Left lung (tissue), 10 donors: ENCODE measurements around the gene GRID1. TPM values are rescaled to one million over a fixed set of nuclear protein-coding genes. Genes with fewer than 3 reads are reported as not detected.

ENCODE experiments used
- ATAC-seq: fragments of 200-7000 bp; cut with Tn5 transposase; one replicate; pipeline ENCODE4 v1.9.1; 2020; ENCODE audit warnings: moderate library complexity
- DNase-seq, 4 donors: peaks; one replicate each; pipeline ENCODE4 v3.0.0-alpha.2; 2013 to 2020
- H3K27ac ChIP-seq, 2 donors: fragments of 200-600 bp; sonication (generic) in 1 of 2; one replicate each; pipeline versions ENCODE4 v1.5.0 to v1.8.0; 2020 to 2021
- H3K27me3 ChIP-seq, 2 donors: fragments of 200-600 bp; sonication (generic) in 1 of 2; one replicate each; pipeline versions ENCODE4 v1.5.0 to v1.8.0; 2020 to 2021
- H3K36me3 ChIP-seq, 2 donors: fragments of 200-600 bp; sonication (generic) in 1 of 2; one replicate each; pipeline versions ENCODE4 v1.5.0 to v1.8.0; 2020 to 2021
- H3K4me1 ChIP-seq, 2 donors: fragments of 200-600 bp; one replicate each; pipeline ENCODE4 v1.8.0; 2021
- H3K4me3 ChIP-seq, 2 donors: fragments of 200-600 bp; sonication (generic) in 1 of 2; one replicate each; pipeline versions ENCODE4 v1.5.0 to v1.8.0; 2020 to 2021; ENCODE audit warnings: mild to moderate bottlenecking in 1 of 2
- H3K9me3 ChIP-seq, 2 donors: fragments of 200-600 bp; sonication (generic) in 1 of 2; one replicate each; pipeline versions ENCODE4 v1.5.0 to v1.8.0; 2020 to 2021
- intact Hi-C, 2 donors: fragments of 100-400 bp; cut with DNase I; formaldehyde crosslinking; loops; one replicate each; pipeline versions ENCODE4 v1.11.2 to v1.14.2; 2022
- polyA plus RNA-seq, 6 donors: library from polyadenylated mRNA; unstranded; fragments of 120-200 nt; gene quantifications; one replicate each; pipeline ENCODE4 v1.2.1, GENCODE V29; 2013; ENCODE audit not compliant: insufficient read length in 6 of 6
- total RNA-seq, 2 donors: library from RNA; stranded (reverse); fragmentation: NEBNext Ultra II Directional; extraction: Animal tissue kit (Norgen Biotek cat#: 25700); gene quantifications; one replicate each; pipeline ENCODE4 v1.2.1, GENCODE V29; 2021
- TF ChIP-seq, protein P1 (sequence below), 2 donors: fragments of 200-600 bp; sonication (generic) in 1 of 2; IDR thresholded peaks; one replicate each; pipeline versions ENCODE4 v1.5.0 to v1.8.0; 2021; ENCODE audit warnings: antibody characterized with exemption in 2 of 2
- donor health status: DM: no; HTN: yes; CAD: no.
- donor health status: DM: no; HTN: no; CAD: no.

Gene GRID1
- total and polyA plus RNA-seq, 8 donors, result 0.81 to 2.6 (median 1.2) TPM

DNA sequence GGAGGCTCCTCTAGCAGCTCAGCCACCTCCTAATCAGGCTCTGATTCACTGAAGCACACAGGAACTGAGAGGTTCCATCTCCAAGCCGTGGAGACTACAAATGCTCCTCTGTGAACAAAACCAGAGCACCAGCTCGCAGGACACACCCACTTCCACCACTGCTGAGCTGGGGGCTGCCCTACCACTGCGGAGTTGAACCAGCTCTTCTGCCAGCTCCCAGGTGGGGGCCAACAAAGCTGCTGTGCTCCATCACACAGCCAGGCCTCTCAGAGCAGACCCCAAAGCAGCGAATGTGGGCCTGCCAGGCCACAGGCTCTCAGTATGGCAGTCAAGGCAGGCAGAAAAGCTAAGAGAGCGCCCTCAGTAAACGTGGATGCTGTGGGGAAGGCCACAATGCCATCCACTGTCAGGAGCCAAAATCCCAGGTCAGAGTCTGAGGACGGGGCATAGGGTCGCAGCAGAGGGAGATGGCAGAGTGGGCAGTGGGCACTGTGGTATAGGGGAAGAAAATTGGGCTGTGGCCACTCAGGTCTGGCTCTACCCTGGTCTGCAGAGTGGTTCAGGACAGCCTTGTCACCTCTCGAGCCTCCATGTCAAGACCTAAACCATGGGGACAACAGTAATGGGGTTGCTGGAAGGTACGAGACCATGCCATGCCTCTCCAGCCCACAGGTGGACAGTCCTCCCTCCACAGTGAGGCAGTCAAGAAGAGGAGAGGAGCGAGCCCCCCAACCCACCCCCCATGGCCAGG is 82.1 kb downstream of the GRID1 start:
- TF ChIP-seq, protein P1, sequence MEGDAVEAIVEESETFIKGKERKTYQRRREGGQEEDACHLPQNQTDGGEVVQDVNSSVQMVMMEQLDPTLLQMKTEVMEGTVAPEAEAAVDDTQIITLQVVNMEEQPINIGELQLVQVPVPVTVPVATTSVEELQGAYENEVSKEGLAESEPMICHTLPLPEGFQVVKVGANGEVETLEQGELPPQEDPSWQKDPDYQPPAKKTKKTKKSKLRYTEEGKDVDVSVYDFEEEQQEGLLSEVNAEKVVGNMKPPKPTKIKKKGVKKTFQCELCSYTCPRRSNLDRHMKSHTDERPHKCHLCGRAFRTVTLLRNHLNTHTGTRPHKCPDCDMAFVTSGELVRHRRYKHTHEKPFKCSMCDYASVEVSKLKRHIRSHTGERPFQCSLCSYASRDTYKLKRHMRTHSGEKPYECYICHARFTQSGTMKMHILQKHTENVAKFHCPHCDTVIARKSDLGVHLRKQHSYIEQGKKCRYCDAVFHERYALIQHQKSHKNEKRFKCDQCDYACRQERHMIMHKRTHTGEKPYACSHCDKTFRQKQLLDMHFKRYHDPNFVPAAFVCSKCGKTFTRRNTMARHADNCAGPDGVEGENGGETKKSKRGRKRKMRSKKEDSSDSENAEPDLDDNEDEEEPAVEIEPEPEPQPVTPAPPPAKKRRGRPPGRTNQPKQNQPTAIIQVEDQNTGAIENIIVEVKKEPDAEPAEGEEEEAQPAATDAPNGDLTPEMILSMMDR (IDR thresholded peaks at IDR 0.05), result no peak
- no peak overlapping the region for H3K27ac ChIP-seq
- intact Hi-C loops, result no loop called here
- ATAC-seq (no peak), DNase-seq (no peak)
- H3K27me3 ChIP-seq, result no peaks in the 10 kb centered on the region
- no peaks in the 10 kb centered on the region for H3K36me3 ChIP-seq
- H3K4me3 ChIP-seq, result no peak overlapping the region
- no peaks in the 10 kb centered on the region for H3K4me1 ChIP-seq
- peaks cover 0 to 9% of the 10 kb centered on the region in 2 donors for H3K9me3 ChIP-seq

DNA sequence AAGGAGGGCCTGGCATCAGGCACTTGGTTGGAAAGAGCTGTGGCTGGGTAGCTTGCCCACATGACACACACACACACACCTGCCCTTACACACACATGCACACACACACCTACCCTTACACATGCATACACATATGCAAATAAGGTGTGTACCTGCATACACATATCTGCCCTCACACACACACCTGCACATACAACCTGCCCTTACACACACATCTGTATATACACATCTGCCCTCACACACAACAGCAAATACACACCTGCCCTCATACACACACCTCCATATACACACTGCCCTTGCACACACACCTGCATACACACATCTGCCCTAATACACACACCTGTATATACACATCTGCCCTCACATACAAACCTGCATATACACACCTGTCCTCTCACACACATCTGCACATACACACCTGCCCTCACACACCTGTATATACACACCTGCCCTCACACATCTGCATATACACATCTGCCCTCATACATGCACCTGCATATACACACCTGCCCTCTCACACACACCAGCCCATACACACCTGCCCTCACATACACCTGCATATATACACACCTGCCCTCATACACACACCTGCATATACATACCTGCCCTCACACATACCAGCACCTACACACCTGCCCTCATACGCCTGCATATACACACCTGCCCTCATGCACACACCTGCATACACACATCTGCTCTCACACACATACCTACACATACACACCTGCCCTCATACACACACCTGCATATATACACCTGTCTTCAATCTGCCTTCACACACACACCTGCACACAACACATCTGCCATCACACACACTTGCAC is 82.9 kb downstream of the GRID1 start:
- no peak for DNase-seq
- TF ChIP-seq, protein P1 (IDR thresholded peaks at IDR 0.05), result no peak

DNA sequence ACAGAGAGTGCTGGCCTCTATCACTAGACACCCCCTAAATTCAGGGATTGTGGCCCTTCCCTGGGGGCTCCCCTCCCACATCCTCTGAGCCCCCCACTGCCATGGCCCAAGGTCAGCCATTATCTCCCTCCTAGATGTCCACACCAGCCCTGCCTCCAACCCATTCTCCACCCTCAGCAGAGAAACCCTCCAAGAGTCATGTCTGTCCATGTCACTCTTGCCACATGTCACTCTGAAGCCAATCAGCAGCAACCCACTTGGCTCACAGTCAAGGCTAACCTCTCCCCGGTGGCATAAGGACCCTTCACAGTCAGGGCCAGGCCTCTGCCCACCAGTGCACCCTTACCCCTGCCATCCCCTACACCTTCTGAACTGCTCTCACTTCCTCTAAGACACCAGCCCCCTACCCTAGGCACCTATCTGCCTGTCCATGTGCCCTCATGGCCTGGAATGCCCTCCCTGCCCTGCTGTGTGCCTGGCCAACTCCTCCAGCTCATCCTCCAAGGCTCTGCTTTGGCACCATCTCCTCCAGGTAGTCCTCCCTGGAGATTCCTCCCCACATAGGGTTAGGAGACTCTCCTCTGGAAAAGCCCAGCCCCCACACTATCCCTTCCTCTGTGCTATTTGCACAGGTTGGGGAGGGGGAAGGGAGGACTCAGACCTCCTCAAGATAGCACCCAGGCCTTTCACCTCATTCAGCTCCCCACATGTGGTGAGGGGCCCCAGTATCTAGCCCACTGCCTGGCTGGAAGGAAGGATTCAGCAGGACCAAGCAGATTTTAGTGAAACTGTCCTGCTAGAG is 83.7 kb downstream of the GRID1 start:
- intact Hi-C loops, result no loop called here
- TF ChIP-seq, protein P1 (IDR thresholded peaks at IDR 0.05), result no peak
- H3K4me3 ChIP-seq, result no peak overlapping the region
- H3K36me3 ChIP-seq, result no peaks in the 10 kb centered on the region
- no peaks in the 10 kb centered on the region for H3K27me3 ChIP-seq
- DNase-seq, result no peak
- no peak overlapping the region for H3K27ac ChIP-seq
- ATAC-seq, result no peak
- no peaks in the 10 kb centered on the region for H3K4me1 ChIP-seq
- H3K9me3 ChIP-seq, result peaks cover 0 to 16% of the 10 kb centered on the region in 2 donors

More for the DNA sequence above, 82.9 kb downstream of the GRID1 start:
- H3K36me3 ChIP-seq, result no peaks in the 10 kb centered on the region
- intact Hi-C loops, result no loop called here
- no peaks in the 10 kb centered on the region for H3K4me1 ChIP-seq
- ATAC-seq, result no peak
- H3K9me3 ChIP-seq, result peaks cover 0 to 14% of the 10 kb centered on the region in 2 donors
- H3K27ac ChIP-seq, result no peak overlapping the region
- no peak overlapping the region for H3K4me3 ChIP-seq
- no peaks in the 10 kb centered on the region for H3K27me3 ChIP-seq

DNA sequence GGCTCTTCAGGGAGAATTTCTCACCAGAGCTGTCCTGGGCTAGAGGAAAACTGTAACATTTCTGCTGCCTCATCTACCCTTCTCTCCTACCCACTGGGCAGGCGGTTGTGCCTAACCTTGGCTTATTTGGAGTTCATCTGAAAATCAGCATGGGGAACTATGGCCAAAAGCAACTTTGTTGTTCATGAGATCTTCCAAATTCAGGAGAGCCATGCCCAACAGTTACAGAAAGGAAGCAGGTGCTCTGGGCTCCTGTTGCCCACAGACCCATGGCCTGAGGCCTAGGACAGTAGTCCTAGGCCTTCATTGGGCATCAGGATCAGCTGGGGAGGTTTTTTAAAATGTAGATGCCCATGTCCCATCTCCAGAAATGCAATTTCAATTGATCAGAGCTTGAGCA is 85.2 kb downstream of the GRID1 start:
- intact Hi-C loops, result no loop called here
- H3K9me3 ChIP-seq, result peaks cover 0 to 20% of the 10 kb centered on the region in 2 donors
- H3K4me3 ChIP-seq, result no peak overlapping the region
- H3K27me3 ChIP-seq, result no peaks in the 10 kb centered on the region
- DNase-seq (no peak), ATAC-seq (no peak)
- TF ChIP-seq, protein P1 (IDR thresholded peaks at IDR 0.05), result no peak
- H3K27ac ChIP-seq, result no peak overlapping the region
- no peaks in the 10 kb centered on the region for H3K36me3 ChIP-seq
- no peaks in the 10 kb centered on the region for H3K4me1 ChIP-seq
